SK-N-SH treated with all-trans-retinoic acid at 6 μM for 48 hours (cell line): Measurements from ENCODE around the gene TMEM107.

Experiments
- GLIS3 ChIP-seq: fragments of 250-450 bp; sonication (Bioruptor Pico); IDR thresholded peaks from 2 replicates; pipeline ENCODE4 v1.5.0; 2020; ENCODE audit warnings: mild to moderate bottlenecking, moderate library complexity
- RARB ChIP-seq: fragments of 250-450 bp; sonication (Bioruptor Pico); IDR thresholded peaks from 2 replicates; pipeline ENCODE4 v1.8.0; 2021; ENCODE audit warnings: mild to moderate bottlenecking, moderate library complexity
- ZFP30 ChIP-seq: fragments of 450-650 bp; formaldehyde crosslinking; IDR thresholded peaks from 2 replicates; pipeline ENCODE4 v1.5.0; 2022; ENCODE audit warnings: mild to moderate bottlenecking, moderate library complexity
- TF ChIP-seq, protein P1 (sequence below): fragments of 250-450 bp; sonication (Bioruptor Pico); IDR thresholded peaks from 2 replicates; pipeline ENCODE4 v1.5.1; 2021; ENCODE audit warnings: mild to moderate bottlenecking, moderate library complexity
- TF ChIP-seq, protein P2 (sequence below): fragments of 250-450 bp; sonication (Bioruptor Pico); IDR thresholded peaks from 2 replicates; pipeline ENCODE4 v1.8.0; 2020; ENCODE audit warnings: mild to moderate bottlenecking, moderate library complexity, borderline replicate concordance

DNA sequence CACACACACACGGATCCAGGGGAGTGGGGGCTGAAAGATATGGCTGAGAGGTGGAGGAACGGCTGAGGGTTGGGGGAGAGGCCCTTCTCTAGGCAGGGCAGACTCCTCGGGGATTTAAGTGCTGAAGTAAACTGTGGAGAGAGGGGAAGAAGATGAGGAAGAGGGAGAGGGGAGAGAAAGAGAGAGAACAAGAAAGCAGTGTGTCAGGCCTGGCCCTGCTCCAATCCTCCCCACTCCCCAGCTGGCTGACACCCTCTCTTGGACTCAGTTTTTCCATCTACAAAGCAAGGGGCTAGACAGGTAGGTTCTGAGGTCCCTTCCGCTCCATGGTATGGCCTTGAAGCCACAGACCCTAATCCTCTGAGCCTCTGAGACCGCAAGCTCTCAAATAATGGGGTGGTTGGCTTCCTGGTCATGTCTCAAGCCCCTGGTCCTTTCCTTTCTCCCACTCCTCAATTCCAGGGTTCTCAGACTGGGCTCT lies 15.4 kb downstream of the TMEM107 start:
- TF ChIP-seq RARB (CRISPR knock-in tag) = no peak
- TF ChIP-seq, protein P1, sequence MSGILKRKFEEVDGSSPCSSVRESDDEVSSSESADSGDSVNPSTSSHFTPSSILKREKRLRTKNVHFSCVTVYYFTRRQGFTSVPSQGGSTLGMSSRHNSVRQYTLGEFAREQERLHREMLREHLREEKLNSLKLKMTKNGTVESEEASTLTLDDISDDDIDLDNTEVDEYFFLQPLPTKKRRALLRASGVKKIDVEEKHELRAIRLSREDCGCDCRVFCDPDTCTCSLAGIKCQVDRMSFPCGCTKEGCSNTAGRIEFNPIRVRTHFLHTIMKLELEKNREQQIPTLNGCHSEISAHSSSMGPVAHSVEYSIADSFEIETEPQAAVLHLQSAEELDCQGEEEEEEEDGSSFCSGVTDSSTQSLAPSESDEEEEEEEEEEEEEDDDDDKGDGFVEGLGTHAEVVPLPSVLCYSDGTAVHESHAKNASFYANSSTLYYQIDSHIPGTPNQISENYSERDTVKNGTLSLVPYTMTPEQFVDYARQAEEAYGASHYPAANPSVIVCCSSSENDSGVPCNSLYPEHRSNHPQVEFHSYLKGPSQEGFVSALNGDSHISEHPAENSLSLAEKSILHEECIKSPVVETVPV (CRISPR knock-in tag) = no peak
- TF ChIP-seq, protein P2, sequence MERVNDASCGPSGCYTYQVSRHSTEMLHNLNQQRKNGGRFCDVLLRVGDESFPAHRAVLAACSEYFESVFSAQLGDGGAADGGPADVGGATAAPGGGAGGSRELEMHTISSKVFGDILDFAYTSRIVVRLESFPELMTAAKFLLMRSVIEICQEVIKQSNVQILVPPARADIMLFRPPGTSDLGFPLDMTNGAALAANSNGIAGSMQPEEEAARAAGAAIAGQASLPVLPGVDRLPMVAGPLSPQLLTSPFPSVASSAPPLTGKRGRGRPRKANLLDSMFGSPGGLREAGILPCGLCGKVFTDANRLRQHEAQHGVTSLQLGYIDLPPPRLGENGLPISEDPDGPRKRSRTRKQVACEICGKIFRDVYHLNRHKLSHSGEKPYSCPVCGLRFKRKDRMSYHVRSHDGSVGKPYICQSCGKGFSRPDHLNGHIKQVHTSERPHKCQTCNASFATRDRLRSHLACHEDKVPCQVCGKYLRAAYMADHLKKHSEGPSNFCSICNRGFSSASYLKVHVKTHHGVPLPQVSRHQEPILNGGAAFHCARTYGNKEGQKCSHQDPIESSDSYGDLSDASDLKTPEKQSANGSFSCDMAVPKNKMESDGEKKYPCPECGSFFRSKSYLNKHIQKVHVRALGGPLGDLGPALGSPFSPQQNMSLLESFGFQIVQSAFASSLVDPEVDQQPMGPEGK = no peak
- no peak for TF ChIP-seq GLIS3
- no peak for TF ChIP-seq ZFP30 (CRISPR knock-in tag)
